ENCODE results near the gene PARP4. TPM values are rescaled to one million over a fixed set of nuclear protein-coding genes. Genes with fewer than 3 reads are reported as not detected.
"Not testable (repeated sequence)": the region's sequence is repeated elsewhere in the genome, so short reads cannot be mapped to it uniquely, and the experiment has no call there.

Gene PARP4
- total and polyA plus RNA-seq, 10 donors = 10.8 to 107 (median 67.4) TPM

DNA sequence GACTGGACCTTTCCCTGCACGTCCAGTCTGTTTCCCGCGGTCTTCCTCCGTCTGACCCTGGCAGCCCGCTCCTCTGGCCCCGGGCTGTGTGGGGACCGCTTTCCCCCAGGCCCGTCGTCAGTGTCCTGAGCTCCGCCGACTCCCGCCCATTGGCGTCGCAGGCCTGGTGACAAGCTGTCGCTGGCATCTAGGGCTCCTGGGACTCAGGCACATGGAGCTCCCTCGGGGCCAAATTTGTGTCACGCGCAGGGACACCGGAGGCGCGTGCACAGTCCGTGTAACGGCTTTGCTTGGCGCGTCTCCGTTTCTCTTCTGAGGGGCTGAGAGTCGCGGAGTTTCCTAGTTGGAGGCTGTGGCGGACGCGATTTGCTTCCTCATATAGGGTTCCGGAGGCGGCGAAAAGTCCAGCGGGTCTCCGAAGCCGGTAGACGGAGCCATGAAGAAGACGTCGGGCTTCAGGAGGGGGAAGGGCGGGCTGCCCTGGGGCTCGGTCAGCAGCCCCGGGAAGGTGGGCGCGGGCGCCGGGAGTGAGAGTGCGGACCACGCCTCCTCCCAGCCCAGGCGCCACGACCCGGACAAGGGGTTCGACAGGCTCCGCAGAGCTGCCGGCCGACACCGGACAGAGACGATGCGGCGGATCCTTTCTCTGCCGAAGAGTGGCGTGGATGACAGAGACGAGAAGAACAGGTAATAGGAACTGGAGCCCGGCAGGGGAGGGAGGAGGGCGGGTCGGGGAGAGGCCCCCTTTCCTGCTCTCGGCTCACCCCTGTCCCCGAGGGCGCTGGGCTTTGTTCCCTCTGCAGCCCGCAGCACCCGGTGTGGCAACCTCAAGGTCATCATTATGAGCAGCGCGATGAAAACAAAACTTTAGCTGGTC, 29.1 kb upstream of the PARP4 start:
- intact Hi-C loops (cut with DNase I; ENCODE audit: low total_unique reads); H3K9me3 ChIP-seq; H3K36me3 ChIP-seq; H3K27ac ChIP-seq: not testable (repeated sequence)
- H3K27me3 ChIP-seq (replicated peaks in 1 of 7) = peaks cover 0 to 43% (median 20%) of the 10 kb centered on the region in 7 donors
- H3K4me3 ChIP-seq = peak overlapping the region; percentile 25 to 67 (median 39)
- peak; percentile 83 for DNase-seq
- TF ChIP-seq POLR2AphosphoS5 (IDR thresholded peaks at IDR 0.05) = peak in 2 of 3 donors; percentile 23 to 56
- 4 to 7% (median 5%) methylated on average over 52 to 73 of the region's 73 CpGs for WGBS, 5 donors
- peaks cover 0 to 13% (median 8%) of the 10 kb centered on the region in 6 donors for H3K4me1 ChIP-seq

DNA sequence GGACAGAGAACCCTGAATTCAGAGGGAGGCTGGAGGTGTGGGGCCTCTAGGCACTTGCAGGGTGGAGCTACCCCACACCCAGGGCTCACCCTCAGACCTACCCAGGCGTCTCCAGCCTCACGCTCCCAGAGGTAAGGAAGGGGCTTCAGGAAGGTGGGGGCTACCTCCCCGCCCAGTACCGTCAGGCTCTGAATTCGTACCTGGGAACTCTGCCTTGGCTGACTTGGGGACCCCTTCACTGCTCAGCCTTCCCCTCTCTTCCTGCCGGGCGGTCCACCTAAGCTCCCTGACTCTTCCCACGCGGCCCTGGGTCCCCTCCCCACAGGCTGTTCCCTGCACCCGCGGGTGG, 28.5 kb upstream of the PARP4 start:
- TF ChIP-seq, protein P1, sequence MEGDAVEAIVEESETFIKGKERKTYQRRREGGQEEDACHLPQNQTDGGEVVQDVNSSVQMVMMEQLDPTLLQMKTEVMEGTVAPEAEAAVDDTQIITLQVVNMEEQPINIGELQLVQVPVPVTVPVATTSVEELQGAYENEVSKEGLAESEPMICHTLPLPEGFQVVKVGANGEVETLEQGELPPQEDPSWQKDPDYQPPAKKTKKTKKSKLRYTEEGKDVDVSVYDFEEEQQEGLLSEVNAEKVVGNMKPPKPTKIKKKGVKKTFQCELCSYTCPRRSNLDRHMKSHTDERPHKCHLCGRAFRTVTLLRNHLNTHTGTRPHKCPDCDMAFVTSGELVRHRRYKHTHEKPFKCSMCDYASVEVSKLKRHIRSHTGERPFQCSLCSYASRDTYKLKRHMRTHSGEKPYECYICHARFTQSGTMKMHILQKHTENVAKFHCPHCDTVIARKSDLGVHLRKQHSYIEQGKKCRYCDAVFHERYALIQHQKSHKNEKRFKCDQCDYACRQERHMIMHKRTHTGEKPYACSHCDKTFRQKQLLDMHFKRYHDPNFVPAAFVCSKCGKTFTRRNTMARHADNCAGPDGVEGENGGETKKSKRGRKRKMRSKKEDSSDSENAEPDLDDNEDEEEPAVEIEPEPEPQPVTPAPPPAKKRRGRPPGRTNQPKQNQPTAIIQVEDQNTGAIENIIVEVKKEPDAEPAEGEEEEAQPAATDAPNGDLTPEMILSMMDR (IDR thresholded peaks at IDR 0.05 in 8 of 11, conservative IDR thresholded peaks at IDR 0.05 in 3 of 11) = no peak
- TF ChIP-seq POLR2AphosphoS5 (IDR thresholded peaks at IDR 0.05) = no peak
- no peak for TF ChIP-seq POLR2A (IDR thresholded peaks at IDR 0.05)
- Histone ChIP-seq H3K9me3 (no peaks in the 10 kb centered on the region), H3K4me1 (peaks cover 0 to 13% (median 8%) of the 10 kb centered on the region in 6 donors), H3K27ac (no peak overlapping the region), H3K27me3 (replicated peaks in 1 of 7) (peaks cover 0 to 43% (median 20%) of the 10 kb centered on the region in 7 donors), H3K36me3 (no peaks in the 10 kb centered on the region), H3K4me3 (peak overlapping the region; percentile 25 to 67 (median 39))
- DNase-seq = no peak
- WGBS, 5 donors = 31 to 57% (median 33%) methylated on average over 9 to 11 of the region's 11 CpGs
- intact Hi-C loops (cut with DNase I; ENCODE audit: low total_unique reads) = no loop called here

DNA sequence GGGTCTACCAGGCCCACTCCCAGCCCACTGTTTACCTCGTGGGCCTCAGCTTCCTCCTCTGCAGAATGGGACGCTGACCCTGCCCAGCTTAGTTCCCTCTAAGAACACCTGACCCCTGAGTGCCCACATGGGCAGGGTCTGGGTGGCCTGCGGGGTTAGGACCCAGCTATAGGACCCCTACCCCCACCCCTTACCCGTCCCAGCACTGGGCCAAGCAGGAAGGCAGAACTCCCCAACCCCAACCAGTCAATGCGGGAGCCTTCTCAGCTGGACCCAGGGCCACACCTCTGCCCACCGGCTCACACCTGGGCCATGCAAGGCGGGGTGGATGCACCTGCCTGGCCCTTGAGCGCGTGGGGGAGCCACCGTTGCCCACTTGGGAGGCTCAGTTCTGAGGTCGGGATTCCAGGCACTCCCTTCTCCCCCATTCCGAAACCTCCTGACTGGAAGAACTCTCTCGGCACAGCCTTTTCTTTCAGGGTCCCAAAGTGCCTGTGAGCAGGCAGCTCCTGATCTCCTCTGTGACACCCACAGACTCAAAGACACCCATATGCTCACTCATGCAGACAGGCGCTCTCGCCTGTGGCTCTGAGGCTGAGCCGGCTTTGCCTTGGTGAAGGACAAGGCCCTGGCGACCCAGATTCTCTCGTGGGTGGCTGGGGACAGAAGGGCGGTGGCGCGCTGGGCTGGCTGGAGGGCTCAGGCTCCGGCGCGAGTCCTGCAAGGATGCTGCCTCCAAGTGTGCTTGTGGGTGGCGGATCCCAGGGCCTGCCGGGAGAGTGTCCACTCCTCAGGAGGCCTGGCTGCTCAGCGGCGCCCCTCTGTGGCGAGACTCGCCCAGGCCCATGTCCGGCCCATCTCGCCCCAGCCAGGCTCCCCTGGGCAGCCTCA, 27.9 kb upstream of the PARP4 start:
- 80 to 94% (median 83%) methylated on average over 15 to 32 of the region's 32 CpGs for WGBS, 5 donors
- Histone ChIP-seq H3K4me1 (peaks cover 0 to 13% (median 8%) of the 10 kb centered on the region in 6 donors), H3K36me3 (no peaks in the 10 kb centered on the region), H3K9me3 (no peaks in the 10 kb centered on the region), H3K27ac (no peak overlapping the region), H3K27me3 (replicated peaks in 1 of 7) (peaks cover 0 to 48% (median 20%) of the 10 kb centered on the region in 7 donors), H3K4me3 (peak overlapping the region in 1 of 8 donors; percentile 67)
- intact Hi-C loops (cut with DNase I; ENCODE audit: low total_unique reads) = no loop called here
- TF ChIP-seq POLR2AphosphoS5 (IDR thresholded peaks at IDR 0.05) (no peak), POLR2A (IDR thresholded peaks at IDR 0.05) (no peak)
- TF ChIP-seq, protein P1 (IDR thresholded peaks at IDR 0.05 in 8 of 11, conservative IDR thresholded peaks at IDR 0.05 in 3 of 11) = peak in 1 of 11 experiments; percentile 12
- peak; percentile 69 for DNase-seq

DNA sequence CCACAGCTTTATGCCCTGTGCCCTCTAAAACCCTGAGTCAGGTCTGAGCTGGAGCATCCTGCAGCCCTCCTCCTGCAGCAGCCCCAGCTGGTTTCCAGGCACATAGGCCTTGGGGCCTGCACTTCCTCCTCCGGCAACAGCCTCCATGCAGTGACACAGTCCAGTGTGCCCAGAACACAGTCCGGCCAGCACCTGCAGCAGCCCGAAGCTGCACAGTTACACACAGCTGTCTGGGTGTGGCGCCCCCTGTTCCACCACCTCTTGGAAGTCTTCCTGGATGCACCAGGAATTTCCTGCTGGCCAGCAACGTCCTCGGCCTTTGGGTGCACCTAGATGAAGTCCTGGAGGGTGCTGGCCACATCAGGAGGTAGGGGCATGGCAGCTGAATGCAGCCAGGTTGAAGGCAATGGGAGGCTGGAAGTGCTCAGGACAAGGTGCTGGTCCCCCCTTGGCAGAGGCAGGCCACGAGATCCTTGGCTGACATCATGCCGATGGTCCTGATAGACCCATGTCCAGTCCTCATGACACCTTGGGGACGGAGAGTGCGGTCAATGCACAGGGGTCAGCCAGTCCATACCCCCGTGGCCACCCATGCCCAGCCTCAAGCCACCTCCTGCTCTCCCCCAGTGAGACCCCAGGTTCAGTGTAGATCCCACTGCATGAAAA, 27.1 kb upstream of the PARP4 start:
- WGBS, 5 donors = 83 to 92% (median 87%) methylated on average over 5 to 11 of the region's 11 CpGs
- peaks cover 0 to 48% (median 20%) of the 10 kb centered on the region in 7 donors for H3K27me3 ChIP-seq (replicated peaks in 1 of 7)
- DNase-seq = no peak
- TF ChIP-seq, protein P1 (IDR thresholded peaks at IDR 0.05 in 8 of 11, conservative IDR thresholded peaks at IDR 0.05 in 3 of 11) = no peak
- TF ChIP-seq POLR2A (IDR thresholded peaks at IDR 0.05) = no peak
- no peak for TF ChIP-seq POLR2AphosphoS5 (IDR thresholded peaks at IDR 0.05)
- H3K9me3 ChIP-seq = no peaks in the 10 kb centered on the region
- intact Hi-C loops (cut with DNase I; ENCODE audit: low total_unique reads) = no loop called here
- H3K27ac ChIP-seq = no peak overlapping the region
- H3K36me3 ChIP-seq = no peaks in the 10 kb centered on the region
- peaks cover 0 to 13% (median 8%) of the 10 kb centered on the region in 6 donors for H3K4me1 ChIP-seq
- H3K4me3 ChIP-seq = no peak overlapping the region
